Hepatic stellate cell (primary cell): ENCODE measurements around the gene KCNK10.
"Not testable (repeated sequence)": the region's sequence is repeated elsewhere in the genome, so short reads cannot be mapped to it uniquely, and the experiment has no call there.

Experiments
- DNase-seq: peaks from one replicate; pipeline ENCODE4 v3.0.0; 2011; ENCODE audit warnings: low spot score

KCNK10 gene

DNA sequence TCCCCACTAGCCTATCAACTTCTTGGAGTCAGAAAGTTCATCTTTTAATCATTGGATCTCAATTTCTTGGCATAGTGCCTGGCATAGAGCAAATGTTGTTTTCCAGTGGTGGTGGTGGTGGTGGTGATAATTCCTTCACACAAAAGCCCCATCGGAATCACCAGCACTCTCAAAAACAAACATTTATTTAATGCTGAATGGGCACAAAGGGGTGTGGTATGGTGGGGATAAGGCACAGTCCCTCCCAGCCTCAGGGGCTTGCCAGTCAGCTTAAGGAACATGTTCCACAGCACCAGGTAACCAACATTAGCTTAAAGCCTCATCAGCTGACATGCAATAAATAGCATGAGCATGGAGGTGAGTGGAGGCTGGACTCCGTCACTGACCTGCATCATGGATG, 56.6 kb downstream of the KCNK10 start:
- no peak for DNase-seq

- DNase-seq, result no peak
Observed at GRCh38 chr14:88264116-88264515, 59.0 kb downstream of the KCNK10 start.

GRCh38 chr14:88261302-88261701, 61.8 kb downstream of the KCNK10 start:
- not testable (repeated sequence) for DNase-seq

DNA sequence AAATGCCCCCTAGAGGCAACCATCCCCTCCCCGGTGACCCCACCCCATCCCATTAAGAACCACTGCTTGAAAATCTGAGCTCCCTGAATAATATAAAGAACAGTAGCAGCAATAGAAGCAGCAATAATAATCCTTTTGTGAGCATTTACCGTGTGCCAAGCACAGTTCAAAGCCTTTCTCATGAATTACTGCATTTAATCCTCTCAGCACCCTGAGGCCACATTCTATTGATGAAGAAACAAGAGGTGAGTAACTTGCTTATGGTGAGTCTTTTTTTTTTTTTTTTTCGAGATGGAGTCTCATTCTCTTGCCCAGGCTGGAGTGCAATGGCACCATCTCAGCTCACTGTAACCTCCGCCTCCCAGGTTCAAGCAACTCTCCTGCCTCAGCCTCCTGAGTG, 65.0 kb downstream of the KCNK10 start:
- DNase-seq, result no peak

- DNase-seq, result no peak
Observed at GRCh38 chr14:88256997-88257950, 65.8 kb downstream of the KCNK10 start.

- DNase-seq, result no peak
Observed at GRCh38 chr14:88255798-88256197, 67.3 kb downstream of the KCNK10 start.

- no peak for DNase-seq
Observed at GRCh38 chr14:88255196-88255595, 67.9 kb downstream of the KCNK10 start.

- no peak for DNase-seq
Observed at GRCh38 chr14:88252498-88252897, 70.6 kb downstream of the KCNK10 start.

DNA sequence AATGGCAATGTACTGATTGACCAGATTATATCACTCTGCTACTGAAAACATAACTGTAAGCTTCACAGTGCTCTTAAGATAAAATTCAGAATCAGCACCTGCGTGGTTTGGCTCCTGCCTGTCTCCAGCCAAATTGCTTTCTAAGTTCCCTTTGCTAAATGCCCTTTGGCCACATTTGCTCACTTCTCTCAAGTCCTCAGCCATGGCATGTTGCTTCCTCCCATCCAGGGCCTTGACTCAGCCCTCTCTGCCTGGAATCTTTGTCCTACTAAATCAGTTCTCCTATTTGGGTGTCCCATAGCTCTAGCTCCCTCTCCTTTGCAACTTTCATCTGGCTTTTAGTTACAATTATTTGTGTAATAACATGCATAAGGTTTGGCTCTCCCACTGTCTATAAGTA, 71.4 kb downstream of the KCNK10 start:
- no peak for DNase-seq

- no peak for DNase-seq
Observed at GRCh38 chr14:88249266-88249665, 73.8 kb downstream of the KCNK10 start.

- no peak for DNase-seq
Observed at GRCh38 chr14:88248606-88249005, 74.5 kb downstream of the KCNK10 start.

DNA sequence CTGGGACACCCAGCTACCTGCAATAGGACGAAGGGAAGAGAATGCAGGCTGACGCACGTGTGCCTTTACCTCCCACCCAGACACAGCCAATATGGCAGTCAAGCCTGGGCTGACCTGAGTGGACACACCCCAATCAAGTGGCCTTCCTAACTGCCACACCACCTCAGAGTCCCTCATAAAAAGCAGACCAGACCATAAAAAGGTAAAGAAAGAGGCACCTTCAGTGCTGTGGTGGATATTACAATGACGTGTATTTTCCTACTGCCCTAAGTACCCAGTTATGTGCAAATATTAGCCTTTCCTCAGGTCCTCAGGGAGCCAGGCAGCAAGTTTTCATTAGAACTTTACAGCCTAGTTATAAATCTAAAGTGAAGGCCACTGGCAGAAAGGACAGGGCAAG, 75.8 kb downstream of the KCNK10 start:
- no peak for DNase-seq

GRCh38 chr14:88245321-88245720, 77.7 kb downstream of the KCNK10 start:
- no peak for DNase-seq

DNA sequence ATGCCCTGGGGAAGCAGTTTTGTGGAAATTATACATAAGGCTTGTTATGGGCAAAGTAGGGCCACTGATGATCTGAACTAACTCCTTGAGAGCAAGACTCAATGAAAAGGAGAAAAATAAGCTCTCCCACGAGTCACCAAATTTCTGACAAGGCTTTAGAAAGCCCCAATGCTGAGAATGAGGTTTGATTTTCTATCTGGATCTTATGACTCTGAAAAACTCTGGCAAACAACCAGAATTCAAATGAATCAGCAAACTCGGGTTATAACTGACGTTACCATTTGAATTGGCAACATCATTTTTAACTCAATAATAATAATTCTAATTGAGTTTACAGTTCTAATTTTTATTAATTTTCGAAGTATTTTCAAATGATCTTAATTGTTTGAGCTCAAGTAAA, 79.1 kb downstream of the KCNK10 start:
- DNase-seq, result no peak

GRCh38 chr14:88242446-88242845, 80.6 kb downstream of the KCNK10 start:
- no peak for DNase-seq

DNA sequence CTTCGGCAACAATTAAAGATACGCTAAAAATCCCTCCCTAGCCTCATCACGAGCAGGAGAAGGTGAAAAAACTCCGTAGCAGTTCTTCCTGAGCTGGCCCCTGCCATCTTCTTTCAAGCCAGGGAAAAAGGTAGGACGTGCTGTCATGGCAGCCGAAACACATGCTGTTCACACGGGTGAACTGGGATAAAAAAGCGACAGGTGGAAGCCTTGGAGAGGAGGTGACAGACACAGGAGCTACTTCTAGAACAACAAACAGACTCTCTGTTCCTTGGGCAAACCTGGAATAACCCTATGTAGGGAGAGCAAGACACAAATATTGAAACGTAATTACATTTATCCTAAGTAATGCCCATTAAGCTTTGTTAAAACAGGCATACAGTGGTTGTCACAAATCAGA, 81.3 kb downstream of the KCNK10 start:
- DNase-seq, result no peak

DNA sequence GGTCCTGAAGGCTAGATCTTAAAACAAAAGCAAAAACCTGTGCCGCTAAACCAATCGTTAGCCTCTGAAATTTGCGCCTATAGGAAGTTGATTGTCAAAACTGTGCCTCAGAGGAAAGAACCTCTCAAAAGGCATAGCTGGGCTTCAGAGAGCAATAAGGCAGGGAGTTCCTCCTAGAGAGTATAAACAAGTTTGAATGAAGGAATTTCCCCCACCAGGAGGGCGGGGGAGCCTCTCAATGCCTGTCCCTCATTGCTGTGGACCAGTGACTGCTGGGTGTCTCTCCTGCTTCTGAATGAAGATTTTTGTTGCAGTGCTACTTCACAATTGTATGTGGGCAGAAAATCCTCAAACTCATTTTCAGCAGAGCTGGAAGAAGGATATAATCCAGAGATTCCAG, 88.6 kb downstream of the KCNK10 start:
- no peak for DNase-seq

GRCh38 chr14:88233915-88234314, 89.2 kb downstream of the KCNK10 start:
- DNase-seq, result no peak

GRCh38 chr14:88232771-88233170, 90.3 kb downstream of the KCNK10 start:
- DNase-seq, result no peak

- no peak for DNase-seq
Observed at GRCh38 chr14:88231603-88232002, 91.5 kb downstream of the KCNK10 start.

DNA sequence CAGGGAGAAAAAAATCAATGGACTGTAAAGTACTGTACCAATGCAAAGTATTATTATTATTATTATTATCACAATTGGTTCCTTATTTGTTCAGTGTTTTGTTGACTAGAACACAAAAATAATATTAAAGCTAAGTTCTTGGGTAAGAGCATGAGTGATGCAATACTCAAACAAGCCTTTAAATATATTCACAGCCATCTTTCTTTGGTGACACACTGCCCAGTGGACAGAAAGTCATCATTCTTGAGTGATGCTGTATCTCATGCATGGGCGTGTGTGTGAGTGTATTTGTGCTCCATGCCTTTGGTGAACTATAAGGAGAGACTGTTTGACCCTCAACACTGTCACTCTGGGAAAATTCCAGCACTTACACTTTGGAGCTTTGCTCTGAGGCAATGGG, 93.6 kb downstream of the KCNK10 start:
- no peak for DNase-seq

DNA sequence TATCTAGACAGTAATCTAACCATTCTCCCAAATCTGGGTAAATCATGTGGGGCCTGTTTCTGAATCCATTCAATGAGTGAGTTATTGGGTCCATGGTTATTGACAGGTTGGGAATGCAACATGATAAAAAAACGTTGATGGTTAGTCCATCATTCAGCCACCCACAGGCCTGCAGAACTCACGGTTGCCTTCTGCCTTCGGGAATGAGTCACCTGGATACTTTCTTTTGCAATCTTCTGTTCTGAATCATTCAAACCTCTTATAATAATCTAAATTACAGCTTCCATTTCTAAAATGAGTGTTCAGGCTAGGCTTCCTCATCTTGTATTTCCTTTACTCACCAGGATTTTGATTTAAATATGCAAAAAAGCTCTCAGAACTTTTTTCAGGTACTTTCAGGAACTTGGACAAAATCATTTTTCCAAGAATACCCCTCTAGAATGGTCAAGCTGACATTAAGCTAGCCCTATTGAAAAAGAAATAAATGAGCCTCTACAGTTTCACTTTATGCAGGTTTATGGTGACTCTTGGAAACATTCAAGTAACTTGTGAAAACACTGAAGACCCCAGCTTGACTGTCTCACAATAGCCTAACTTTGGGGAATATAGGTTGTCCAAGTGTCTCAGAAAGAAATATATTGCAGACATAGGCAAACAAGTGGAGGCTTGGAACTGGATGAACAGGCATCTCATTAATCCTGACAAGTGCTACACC, 94.4 kb downstream of the KCNK10 start:
- DNase-seq, result no peak

GRCh38 chr14:88227693-88228092, 95.4 kb downstream of the KCNK10 start:
- no peak for DNase-seq
